ENCODE measurements around the gene GRM8.

Gene GRM8

DNA sequence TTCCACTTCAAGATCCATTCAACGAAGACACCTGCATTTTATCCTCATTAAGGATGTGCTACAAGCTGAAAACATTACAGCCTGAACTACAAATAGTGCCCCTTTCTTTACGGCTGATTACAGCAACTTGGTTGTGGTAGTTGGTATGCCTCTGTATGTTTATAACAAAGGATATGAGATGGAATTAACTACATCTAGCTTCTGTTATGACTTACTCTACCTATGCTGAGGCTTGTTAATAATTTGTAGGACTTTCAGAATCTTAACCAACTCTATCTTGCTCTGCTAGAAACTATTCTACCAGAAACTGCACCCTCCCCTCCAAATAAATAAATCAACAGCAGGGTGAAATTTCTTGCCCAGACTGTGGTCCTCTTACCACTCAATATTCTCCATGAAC lies 448.1 kb downstream of the GRM8 start:
- DNase-seq, result no peak

DNA sequence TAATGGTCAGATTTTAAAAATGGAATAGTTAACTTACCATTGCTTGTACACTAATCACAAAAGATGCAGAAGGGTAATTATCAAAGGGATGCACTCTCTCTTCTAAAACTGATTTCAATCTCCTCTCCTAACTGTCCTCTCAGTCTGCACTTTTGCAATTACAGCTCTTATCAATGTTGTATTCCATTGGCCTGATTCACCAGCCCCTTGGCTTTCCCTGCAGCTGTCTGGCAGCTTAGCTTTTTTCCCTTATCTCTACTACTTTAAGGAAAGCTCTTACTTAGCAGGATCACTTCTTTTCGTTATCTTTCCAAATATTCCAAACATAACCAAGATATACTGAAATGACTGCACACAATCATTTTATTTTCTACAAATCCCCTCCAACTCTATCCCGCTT lies 448.8 kb downstream of the GRM8 start:
- no peak for DNase-seq

DNA sequence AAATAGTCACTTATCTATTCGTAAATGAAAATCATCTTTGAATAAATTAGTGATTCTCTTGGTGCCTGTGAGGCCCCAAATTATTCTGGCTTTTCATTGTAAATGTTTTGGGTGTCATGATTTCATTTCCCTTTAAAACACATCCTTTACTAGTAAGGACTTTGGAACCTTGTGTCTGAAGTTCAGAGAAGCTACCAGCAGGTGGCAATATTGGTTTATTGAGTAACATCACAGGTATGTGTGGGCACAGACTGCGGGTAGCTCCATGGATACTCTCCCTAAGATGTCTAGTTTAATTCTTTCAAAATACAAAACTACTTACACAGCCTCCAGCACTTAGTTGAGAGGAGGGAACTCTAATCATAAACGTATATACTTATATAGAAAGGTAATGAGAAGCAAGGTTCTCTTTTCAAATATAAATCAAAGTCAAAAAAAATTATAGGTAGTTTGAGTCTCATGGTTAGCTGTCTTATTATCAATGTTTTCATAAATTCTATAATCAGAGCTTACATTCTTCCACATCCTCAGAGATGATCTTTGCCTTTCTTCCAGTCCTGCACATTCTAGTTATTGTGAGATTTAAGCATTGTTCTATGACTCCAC lies 449.6 kb downstream of the GRM8 start:
- DNase-seq, result peak; percentile 50

DNA sequence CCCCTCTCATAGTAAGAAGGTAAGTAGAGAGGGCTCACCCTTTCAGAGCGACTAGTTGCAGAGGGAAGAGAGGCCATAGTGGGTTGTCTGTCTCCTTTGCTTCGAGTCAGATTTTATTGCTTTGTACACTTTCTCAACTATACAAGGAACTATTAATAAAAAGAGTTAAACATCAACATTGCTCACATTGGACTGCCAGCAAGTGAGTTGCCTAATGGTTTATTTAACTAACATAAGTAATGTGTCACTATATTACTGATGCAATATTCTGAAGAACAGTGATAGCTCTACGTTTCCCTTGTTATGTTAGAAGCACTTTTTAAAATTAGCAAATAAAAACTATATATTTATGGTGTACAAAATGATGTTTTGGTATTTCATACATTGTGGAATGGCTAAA lies 451.0 kb downstream of the GRM8 start:
- no peak for DNase-seq

DNA sequence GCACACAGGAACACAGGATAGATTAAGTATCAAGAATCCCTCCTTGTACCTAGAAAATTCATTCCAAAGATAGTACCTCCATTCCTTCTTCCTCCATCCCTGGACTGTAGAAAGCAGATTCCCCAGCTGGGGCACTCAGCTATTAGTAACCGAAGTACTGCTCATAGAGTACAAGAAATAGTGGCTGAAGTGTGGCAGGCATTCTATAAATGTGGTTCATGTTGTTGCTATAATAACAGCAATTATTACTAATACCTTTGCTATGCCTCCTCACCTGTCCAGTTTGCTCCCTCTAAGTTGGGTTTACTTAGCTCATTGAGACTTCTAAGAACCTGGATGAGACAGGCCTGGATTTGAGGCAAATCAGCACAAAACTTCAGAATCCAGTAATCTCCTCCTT lies 453.2 kb downstream of the GRM8 start:
- no peak for DNase-seq

DNA sequence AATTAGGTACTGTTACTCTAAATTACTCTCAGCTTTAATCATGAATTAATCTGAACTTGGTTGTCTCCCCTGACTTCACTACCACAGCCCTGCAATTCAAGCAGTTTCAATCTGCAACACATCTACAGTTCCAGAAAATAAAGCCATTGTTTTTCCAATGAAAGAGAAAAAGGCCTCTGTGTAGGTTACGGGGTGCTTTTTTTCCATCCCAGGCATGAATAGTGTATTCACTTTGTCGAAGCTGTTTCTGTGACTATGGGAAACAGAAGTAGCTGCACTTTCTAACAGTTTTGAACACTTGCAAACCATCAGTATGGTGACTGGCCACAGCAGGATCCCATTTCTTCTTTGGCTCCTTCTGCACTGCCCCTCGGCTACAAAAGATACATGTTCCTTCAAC lies 460.2 kb downstream of the GRM8 start:
- no peak for DNase-seq

DNA sequence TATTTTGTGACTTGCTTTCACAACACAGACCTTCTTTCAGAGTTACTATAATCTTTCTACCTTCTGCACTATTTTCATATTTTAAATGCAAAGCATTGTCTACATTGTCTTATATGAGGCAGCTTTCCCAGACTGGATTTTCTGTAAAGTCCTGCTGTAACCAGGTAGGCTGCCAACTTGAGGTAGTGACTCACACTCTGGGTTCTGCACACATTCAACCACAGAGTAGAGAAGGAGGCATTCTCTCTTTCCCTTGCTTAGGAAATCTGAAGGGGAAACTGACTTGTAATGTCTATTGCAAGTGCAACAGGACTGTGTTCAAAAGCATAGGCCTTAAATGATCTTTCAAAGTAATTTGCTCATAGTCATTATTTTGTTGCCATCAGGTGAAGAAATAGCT lies 461.4 kb downstream of the GRM8 start:
- DNase-seq, result no peak

DNA sequence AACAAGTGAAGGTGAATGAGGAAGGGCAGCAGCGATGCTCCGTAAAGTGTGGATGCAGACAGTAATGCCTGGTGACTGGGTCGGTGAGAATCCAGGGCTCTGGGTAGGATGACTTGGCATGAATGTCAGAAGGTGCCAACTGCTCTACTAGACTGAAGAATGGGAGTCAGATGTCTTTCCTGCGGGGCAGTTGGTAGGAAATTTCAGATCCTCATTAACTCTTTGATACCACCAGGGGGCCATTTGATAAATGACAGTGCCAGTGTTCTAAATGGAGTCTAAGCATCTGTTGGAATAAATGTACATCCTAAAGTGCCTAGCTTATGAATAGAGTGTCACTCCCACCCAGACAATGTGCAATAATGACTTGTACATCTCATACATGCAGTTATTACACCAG lies 462.0 kb downstream of the GRM8 start:
- no peak for DNase-seq

DNA sequence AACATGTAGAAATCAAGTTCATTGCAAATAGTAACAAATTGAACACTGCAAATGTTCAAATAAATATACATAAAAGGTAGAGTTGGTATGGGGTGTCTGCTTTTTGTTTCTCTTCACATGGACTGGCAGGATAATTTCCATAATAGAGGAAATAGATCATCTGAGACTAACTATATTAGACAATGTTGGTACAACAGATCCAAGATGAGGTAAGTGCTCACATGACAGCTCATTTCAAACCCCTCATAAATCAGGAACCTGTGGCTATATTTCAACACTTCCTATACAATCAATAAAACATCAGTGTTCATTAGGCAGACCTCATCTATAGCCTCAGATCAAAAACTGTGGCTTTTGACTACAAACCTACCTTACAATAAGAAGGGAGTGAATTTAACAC lies 469.1 kb downstream of the GRM8 start:
- DNase-seq, result no peak

DNA sequence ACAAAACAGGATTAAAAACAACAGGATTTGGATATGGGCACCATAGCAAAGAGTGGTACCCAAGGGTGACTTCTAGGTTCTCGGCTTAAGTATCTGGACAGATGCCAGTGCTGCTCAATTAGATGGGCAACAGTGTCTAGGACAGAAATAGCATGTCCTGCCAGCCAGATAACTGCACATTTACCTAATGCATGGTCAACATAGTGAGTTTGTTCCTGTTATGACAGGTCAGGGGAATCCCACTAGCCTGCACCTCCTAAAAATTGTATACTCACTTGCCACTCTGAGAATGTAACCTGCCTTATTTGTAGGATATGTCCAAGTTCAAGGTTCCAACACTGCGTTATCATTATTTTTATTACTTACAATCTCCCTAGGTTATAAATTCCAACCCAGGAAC lies 471.7 kb downstream of the GRM8 start:
- no peak for DNase-seq

DNA sequence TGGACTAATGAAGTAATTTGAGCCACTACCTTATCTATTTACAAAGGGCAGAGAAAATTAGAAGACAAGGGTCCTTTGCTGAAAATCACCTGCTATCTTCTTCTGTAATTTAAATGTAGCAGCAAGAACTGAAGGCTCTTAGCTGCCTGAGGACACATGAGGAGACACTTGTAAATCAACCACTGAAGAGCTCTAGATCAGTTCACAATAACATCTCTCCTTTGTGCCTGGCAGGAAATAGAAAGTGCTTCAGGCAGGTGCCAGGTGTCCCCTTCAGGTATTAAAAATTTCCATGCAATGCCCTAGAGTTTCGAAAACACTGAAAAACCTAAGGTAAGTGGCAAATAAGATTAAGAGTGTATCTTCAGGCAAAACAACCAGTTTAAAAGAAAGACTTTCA lies 474.6 kb downstream of the GRM8 start:
- DNase-seq, result no peak

DNA sequence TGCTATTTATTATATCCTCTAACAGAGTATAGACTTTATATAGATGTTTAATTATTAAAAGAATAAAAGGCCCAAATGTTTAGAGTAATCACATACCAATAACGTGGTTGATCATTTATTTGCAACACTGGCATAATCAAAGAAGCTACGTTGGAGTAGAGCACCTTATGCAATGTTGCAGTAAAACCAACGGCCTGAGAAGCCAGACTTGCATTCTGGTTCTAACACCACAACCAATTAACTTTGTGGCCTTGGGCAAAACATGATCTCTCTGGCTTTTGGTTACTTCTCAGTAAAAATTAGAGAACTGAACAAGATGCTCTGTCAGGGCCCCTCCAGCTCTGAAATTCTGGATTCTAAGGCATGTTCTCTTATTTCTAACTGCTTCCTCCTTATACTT lies 476.2 kb downstream of the GRM8 start:
- DNase-seq, result peak; percentile 76

DNA sequence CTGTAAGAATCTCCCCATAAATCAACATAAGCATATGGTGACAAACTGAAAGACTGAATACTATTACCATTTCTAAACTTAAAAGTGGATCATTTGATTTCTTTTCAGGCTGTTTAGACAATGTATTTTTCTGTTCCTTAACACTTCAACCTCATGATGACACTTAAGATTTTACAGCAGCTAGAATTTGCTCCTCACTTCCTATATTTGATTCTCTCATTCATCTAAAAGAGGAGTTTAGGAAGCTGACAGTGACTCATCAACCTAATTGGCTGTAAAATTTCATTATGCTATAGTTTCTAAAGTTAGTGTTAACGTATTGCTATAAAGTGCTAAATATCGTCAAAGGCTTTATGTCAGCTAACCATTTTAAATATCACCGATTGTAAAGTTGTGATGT lies 478.7 kb downstream of the GRM8 start:
- peak; percentile 66 for DNase-seq

DNA sequence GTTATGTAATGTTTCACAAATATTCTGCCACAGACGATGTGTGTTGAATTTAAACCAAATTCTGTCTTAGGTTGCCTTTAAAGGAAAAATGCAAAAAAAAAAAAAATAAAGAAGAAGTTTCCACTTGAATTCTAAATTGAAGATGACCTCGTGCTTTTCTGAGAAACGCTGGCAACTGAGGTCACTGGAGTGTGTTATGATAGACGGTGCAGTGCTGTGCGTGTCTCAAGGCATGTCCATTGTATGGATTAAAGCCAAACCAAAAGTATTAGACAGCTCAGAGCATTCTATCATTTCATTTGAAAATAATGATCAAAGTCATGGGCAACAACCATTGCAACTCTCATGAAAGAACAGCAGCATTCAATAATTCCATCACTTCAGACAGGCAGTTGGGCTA lies 483.9 kb downstream of the GRM8 start:
- no peak for DNase-seq

DNA sequence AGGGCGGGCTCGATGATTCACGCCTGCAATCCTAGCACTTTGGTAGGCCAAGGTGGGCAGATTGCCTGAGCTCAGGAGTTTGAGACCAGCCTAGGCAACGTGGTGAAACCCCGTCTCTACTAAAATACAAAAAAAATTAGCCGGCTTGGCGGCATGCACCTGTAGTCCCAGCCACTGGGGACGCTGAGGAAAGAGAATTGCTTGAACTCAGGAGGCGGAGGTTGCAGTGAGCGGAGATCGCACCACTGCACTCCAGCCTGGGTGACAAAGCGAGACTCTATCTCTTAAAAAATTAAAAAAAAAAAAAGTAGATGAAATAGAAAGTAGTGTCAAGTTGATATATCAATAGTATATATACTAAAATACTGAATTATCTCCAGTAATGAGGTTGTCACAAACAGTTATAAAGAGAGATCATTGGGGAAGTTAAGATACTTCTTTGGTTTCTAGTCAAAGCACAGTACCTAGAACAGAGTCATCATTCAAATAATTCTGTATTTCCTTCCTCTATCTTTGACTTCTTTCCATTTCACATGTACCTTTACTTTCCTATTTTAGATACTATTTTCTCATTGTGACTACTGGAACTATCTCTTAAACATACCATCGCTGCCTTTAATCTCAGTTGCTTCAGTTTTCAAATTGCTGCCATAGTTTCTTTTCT lies 491.7 kb downstream of the GRM8 start:
- DNase-seq, result no peak

DNA sequence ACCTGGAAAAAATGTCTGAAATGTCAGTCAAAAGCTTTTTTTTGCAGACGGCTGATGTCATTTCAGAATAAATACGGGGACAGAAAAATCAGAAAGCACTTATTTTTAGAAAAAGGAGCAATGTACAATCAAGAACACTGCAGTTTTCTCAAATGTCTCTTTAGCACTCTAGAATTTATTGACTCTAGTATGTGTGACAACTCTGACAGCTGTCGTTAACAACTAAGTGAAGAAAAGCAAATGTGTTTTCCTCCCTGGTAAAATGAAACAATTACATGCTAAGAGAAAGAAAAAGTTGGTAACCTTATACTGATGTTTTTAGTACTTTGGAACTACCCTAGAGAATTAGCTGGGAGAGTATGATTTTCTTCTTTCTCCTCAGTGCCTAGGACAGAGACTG lies 497.4 kb downstream of the GRM8 start:
- DNase-seq, result no peak

DNA sequence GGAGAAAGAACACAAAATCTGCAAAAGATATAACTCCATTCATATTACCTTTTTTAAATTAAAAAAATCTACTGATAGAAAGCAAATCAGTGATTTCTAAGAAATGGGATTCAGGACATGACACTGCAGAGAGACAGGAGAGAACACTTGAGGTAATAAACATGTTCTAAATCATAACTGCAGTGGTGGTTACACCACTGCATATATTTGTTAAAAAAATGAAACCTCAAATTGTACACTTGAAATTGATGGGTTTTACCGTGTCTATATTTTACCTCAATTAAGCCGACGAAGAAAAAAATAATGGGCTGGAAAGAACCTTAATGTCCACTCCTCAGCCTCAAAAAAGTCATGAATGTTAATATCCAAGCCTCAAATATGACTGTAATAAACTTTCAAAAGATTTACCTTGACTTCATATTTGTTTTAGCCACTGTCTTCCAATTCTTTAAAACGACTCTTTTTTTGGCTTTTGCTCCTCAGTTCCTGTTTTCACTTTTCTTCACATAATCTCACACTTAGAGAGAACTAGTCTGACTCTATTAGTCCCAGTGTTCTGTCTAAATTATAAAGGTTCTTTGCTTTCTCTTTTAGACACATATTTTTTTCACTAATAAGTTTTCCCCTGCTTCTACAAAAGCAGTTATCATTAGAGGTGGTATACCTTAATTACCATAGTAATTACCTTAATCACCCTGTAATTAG lies 502.4 kb downstream of the GRM8 start:
- no peak for DNase-seq

DNA sequence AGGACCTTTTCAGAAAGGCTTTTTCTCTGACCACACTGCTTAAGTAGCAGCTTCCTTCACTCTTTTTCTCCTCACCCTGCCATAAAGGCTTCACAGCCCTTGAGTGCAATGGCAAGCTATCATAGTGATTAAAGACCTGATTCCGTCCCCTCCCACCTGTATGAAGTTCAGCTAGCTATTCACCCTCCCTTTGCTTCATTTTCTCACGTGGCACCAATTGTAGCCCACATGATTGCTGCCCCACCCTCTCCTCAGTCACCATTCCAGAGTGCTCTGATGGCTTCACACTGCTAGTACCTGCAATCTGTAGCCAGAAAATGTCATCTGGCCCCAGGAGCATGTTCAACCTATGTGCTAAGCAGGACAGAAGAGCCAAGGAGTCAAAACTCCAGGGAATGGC lies 523.8 kb downstream of the GRM8 start:
- DNase-seq, result no peak

DNA sequence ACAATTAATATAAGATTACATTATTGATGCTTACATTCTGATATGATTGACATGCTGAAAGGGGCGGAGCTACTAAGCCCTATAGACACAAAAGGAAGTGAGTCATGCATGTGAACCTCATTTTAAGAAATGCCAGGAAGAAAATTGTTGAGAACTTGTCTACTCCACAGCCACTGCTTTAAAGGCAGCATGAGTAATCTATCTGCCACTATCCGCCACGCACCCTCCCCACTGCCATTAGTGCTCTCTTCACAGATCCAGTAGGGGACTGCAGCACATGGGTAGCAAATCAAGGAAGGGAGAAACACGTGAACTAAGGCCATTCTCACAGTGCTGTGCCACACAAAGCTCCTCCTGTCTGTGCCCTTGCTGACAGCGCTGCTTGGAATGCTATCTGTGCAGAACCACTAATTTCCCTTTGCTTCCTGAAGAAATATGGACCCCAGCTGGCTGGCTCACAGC lies 524.8 kb downstream of the GRM8 start:
- DNase-seq, result peak; percentile 82

DNA sequence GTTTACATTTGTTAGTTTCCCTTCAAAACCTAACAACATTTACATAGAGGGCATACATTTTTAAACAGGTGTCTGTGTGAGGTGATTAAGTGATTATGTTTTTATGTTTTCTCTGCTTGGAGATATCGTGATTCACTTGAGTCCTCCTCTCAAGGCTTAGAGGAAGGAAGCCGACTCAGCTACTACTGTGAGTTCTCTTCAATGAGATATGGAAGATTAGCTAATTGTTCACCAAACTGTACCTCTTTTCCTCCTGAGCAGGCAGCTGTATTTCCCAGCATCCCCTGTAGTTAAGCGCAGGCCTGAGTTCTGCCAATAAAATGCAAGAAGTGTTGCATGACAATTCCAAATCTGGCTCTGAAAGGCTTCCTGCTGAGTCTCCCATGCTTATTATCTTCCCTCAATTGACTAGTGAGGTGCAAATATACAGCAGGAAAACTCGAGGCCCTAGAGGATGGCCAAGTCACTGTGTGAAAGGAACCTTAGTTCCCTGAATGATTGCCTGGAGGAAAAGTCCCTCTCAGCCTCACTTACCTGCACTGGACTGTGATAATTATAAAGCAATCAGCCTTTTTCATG lies 528.7 kb downstream of the GRM8 start:
- DNase-seq, result no peak

DNA sequence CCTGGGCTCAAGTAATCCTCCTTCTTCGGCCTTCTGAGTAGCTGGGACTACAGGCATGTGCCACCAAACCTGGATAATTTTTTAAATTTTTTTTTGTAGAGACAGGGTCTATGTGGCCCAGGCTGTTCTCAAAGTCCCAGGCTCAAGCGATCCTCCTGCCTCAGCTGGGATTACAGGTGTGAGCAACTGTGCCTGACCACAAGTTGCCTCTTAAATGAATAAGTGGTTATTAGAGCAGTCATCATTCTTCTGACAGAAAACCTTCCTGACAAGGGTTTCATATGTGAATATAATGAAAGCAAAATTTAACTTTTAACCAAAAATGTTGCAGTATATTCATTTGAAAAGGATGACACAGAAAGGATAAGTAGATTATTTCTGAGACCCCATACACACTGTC lies 532.5 kb downstream of the GRM8 start:
- no peak for DNase-seq

DNA sequence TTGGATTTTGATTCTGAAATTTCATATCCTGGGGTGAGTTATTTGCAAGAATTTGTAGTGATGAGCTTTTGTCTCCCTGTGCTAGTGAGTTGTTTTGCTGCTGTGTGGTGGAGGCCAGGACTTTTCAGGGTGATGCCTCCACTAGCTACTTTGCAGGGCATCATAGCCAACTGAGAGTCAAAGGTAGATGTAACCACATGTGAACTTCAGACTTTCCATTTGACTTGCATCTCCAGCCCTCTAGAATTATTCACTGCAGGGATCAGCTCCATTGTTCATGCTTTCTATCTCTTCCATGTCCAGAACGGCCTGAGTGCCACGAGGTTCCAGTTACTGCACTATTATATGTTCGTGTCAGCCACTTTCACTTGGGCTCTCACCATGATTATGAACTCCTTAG lies 534.3 kb downstream of the GRM8 start:
- DNase-seq, result no peak

DNA sequence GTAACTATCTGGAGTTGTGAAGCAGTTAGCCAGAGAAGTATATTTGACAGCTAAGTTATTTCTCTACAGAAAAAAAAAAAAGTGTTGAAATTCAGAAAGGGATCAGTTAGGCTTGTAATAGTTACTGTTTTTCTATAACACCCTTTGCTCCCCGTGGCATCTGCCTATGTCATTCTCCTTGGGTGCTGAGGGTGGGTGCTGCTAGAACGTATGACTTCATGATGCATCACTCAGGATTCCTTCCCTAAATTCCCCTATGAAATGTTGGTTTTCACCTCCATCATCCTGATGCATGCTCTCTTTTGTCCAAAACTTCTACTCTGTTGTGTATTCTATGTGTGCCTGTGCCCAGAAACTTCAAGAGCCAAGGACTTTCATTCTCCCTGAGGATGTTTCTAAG lies 536.4 kb downstream of the GRM8 start:
- DNase-seq, result no peak

DNA sequence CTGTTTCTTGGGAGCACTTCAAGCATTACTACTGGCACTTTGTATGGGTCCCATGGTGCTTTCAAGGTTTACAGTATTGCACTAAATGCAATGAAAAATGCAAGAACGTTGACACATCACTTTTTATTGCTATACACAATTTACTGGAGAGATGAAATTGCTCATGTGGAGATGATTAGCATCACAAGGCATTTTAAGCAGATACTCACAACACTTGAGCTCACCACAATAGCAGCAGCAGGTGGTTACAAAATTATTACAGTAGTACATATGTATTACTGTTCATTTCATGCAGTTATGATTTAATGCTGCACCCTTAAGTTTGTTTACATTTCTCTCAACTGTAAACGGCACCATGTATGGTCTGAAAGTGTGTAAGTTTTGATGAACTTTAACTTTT lies 537.7 kb downstream of the GRM8 start:
- no peak for DNase-seq

All from MV-4-11 (cell line).